K562 (cell line): Measurements from ENCODE around the gene ERGIC3. TPM values are rescaled to one million over a fixed set of nuclear protein-coding genes. Genes with fewer than 3 reads are reported as not detected.
A peak's percentile ranks its signal among the peaks of the same experiment; 100 is the strongest.

ENCODE experiments used
- ATAC-seq: fragments of 200-7000 bp; cut with Tn5 transposase; 3 replicates; pipeline ENCODE4 v1.9.1; 2020; ENCODE audit warnings: moderate library complexity
- BruUV-seq: library from RNA; stranded (reverse); fragments of 400-500 nt; replicated peaks from 2 replicates; lab custom pipeline; 2021; lab: Mats Ljungman, UMichigan
- CTCF ChIA-PET: fragments of 300-600 bp; formaldehyde crosslinking; extraction: SDS; loops from one replicate; lab custom pipeline; 2021; ENCODE audit warnings: low intra/inter-chr PET ratio; lab: Yijun Ruan, JAX
- POLR2A ChIA-PET: fragments of 300-600, 350-650 bp; sonication (Branson Sonifier 250); formaldehyde crosslinking; extraction: SDS; loops from one replicate; lab custom pipeline; 2021; ENCODE audit warnings: antibody characterized with exemption, inconsistent platforms; lab: Yijun Ruan, JAX
- DNase-seq, 4 experiments: peaks; one replicate each; pipeline versions ENCODE4 v3.0.0 to v3.0.0-alpha.2; 2011 to 2018; ENCODE audit warnings: low spot score in 3 of 4, mixed read lengths in 3 of 4; ENCODE audit errors: extremely low read depth in 1 of 4
- FAIRE-seq: peaks from 2 replicates; lab custom pipeline; 2011; peaks lifted over from hg19 to GRCh38; lab: Jason Lieb, UNC
- H2AFZ ChIP-seq: 2 replicates; pipeline ENCODE4 v1.6.0; 2011; ENCODE audit warnings: low read depth, low read length, control low read depth, inconsistent platforms
- H3K27ac ChIP-seq: fragments of 200-600 bp; 3 replicates; pipeline ENCODE4 v1.8.0; 2011; ENCODE audit warnings: low read depth, mild to moderate bottlenecking, control low read depth, inconsistent platforms, low read length, moderate library complexity, mixed read lengths; ENCODE audit errors: extremely low read depth
- H3K27me3 ChIP-seq, 2 experiments: fragments of 300-600 bp in 1 of 2; 2 replicates in 1 of 2; 3 replicates in 1 of 2; pipeline versions ENCODE4 v1.6.0 to v1.8.0; 2011; ENCODE audit warnings: inconsistent platforms in 2 of 2, low read length in 2 of 2, mild to moderate bottlenecking in 1 of 2, mixed read lengths in 1 of 2, moderate library complexity in 1 of 2; ENCODE audit not compliant: control insufficient read depth in 2 of 2, insufficient read depth in 2 of 2
- H3K36me3 ChIP-seq: fragments of 300-600 bp; 3 replicates; pipeline ENCODE4 v1.8.0; 2011; ENCODE audit warnings: mild to moderate bottlenecking, low read length, inconsistent platforms; ENCODE audit not compliant: control insufficient read depth, insufficient read depth
- H3K4me1 ChIP-seq, 2 experiments: fragments of 200-600 bp in 1 of 2; replicated peaks in 1 of 2; 2 replicates in 1 of 2; 3 replicates in 1 of 2; pipeline versions ENCODE4 v1.5.1 to v1.8.0; 2011; ENCODE audit warnings: inconsistent platforms in 2 of 2, low read length in 2 of 2, mild to moderate bottlenecking in 1 of 2, mixed read lengths in 1 of 2, moderate library complexity in 1 of 2; ENCODE audit not compliant: control insufficient read depth in 2 of 2, insufficient read depth in 2 of 2
- H3K4me2 ChIP-seq: 2 replicates; pipeline ENCODE4 v1.6.1; 2011; ENCODE audit warnings: low read length, control low read depth, inconsistent platforms, mixed read lengths; ENCODE audit not compliant: insufficient read depth
- H3K4me3 ChIP-seq: fragments of 200-600 bp; sonication (generic), shearing (Covaris generic); 2 replicates; pipeline ENCODE4 v1.5.1; 2016; ENCODE audit warnings: control low read depth, inconsistent platforms
- H3K79me2 ChIP-seq: fragments of 200-600 bp; 3 replicates; pipeline ENCODE4 v1.8.0; 2011; ENCODE audit warnings: low read length, inconsistent platforms; ENCODE audit not compliant: control insufficient read depth, insufficient read depth
- H3K9ac ChIP-seq, 2 experiments: 2 replicates each; pipeline versions ENCODE4 v1.6.0 to v1.6.1; 2011; ENCODE audit warnings: low read depth in 2 of 2, low read length in 2 of 2, control low read depth in 1 of 2, inconsistent platforms in 1 of 2, mild to moderate bottlenecking in 1 of 2, mixed read lengths in 1 of 2; ENCODE audit not compliant: insufficient read depth in 1 of 2
- H3K9me1 ChIP-seq: one replicate; pipeline ENCODE4 v1.6.0; 2011; ENCODE audit warnings: inconsistent platforms, mild to moderate bottlenecking, low read length, moderate library complexity; ENCODE audit not compliant: control insufficient read depth, insufficient read depth
- H3K9me3 ChIP-seq: replicated peaks from 2 replicates; pipeline ENCODE4 v1.5.1; 2011; ENCODE audit warnings: low read depth, low read length, inconsistent platforms; ENCODE audit not compliant: control insufficient read depth, insufficient read depth
- H4K20me1 ChIP-seq: replicated peaks from 2 replicates; pipeline ENCODE4 v1.6.1; 2011; ENCODE audit warnings: low read length, inconsistent platforms, mixed read lengths; ENCODE audit not compliant: control insufficient read depth, insufficient read depth
- ARNT ChIP-seq, 2 experiments: fragments of 450-650 bp; IDR thresholded peaks; 2 replicates each; pipeline ENCODE4 v1.6.1; 2016; ENCODE audit warnings: mild to moderate bottlenecking in 1 of 2
- CBX1 ChIP-seq: sonication (generic); IDR thresholded peaks from 2 replicates; pipeline ENCODE4 v1.6.1; 2016; ENCODE audit warnings: antibody characterized with exemption, low read depth, mild to moderate bottlenecking
- RBFOX2 ChIP-seq: fragments of 200-400 bp; formaldehyde crosslinking; IDR thresholded peaks from 2 replicates; pipeline ENCODE4 v1.6.1; 2017; ENCODE audit warnings: low read depth, mild to moderate bottlenecking, low read length, moderate library complexity
- ZNF586 ChIP-seq: fragments of 450-650 bp; formaldehyde crosslinking; conservative IDR thresholded peaks from 2 replicates; pipeline ENCODE4 v1.4.0; 2020; ENCODE audit warnings: mild to moderate bottlenecking, moderate library complexity
- WGBS: fragments of 100-300 bp; shearing (Covaris generic); methylation state at CpG from one replicate; pipeline ENCODE4 v1.1.6; 2016; ENCODE audit warnings: low coverage, mixed read lengths; ENCODE audit not compliant: insufficient coverage; ENCODE audit errors: missing lambda C conversion rate; 5-methylcytosine and 5-hydroxymethylcytosine counted together
- in situ Hi-C: fragments of 300-500 bp; cut with MboI; formaldehyde crosslinking; loops from 4 replicates; pipeline ENCODE4 v1.15.0; 2018; ENCODE audit warnings: inconsistent platforms, mixed read lengths
- intact Hi-C: fragments of 100-400 bp; cut with micrococcal nuclease; formaldehyde crosslinking; loops from 2 replicates; pipeline ENCODE4 v1.14.2; 2022
- polyA plus RNA-seq, 8 experiments: library from polyadenylated mRNA; depleted of rRNA in 4 of 8; stranded (reverse) in 5 of 8; unstranded in 3 of 8; fragments of >200 nt; fragmentation: Nextera tagmentation in 2 of 8; fragmentation: Illumina TruSeq in 1 of 8; extraction: Ambion mirVana in 2 of 8; extraction: Trizol in 1 of 8; gene quantifications; 2 replicates each; pipeline versions ENCODE4 v1.2.1 to v1.2.3, GENCODE V29; 2011 to 2014; ENCODE audit warnings: inconsistent platforms in 1 of 8, missing spikeins in 1 of 8
- total RNA-seq, 7 experiments: library from RNA; depleted of rRNA in 6 of 7; stranded (reverse); fragments of >200 nt in 6 of 7; fragmentation: Illumina TruSeq in 2 of 7; extraction: Trizol in 2 of 7; gene quantifications; 2 replicates each; pipeline versions ENCODE4 v1.2.1 to v1.2.3, GENCODE V29; 2011 to 2021; ENCODE audit warnings: low replicate concordance in 1 of 7

ERGIC3 gene
- total and polyA plus RNA-seq, 9 of the 15 experiments (the other 6 are each of a cell fraction or from before 2014, with no cell fraction given): 121 to 278 (median 184) TPM

- in situ Hi-C loops (no loop called here), intact Hi-C loops (loop anchor here (5.0 kb wide), 1 partner anchor 91 kb away; no protein-coding TSS in a partner anchor)
- no peak overlapping the region for H3K27ac ChIP-seq
- H3K4me1 ChIP-seq: peaks cover 7 to 40% of the 10 kb centered on the region in 2 experiments
- 67% methylated on average over 14 of the region's 15 CpGs for WGBS
- no peak overlapping the region for H3K4me3 ChIP-seq
- H3K4me2 ChIP-seq: no peak overlapping the region
- H3K9me3 ChIP-seq: no peaks in the 10 kb centered on the region
- ATAC-seq (no peak), FAIRE-seq (no peak), DNase-seq (peak in 1 of 4 experiments; percentile 5)
- TF ChIP-seq CBX1: no peak
- no peak for TF ChIP-seq RBFOX2
- no peak for TF ChIP-seq ZNF586
- TF ChIP-seq ARNT (IDR thresholded peaks at IDR 0.05): no peak
- no peak overlapping the region for H3K9ac ChIP-seq
- no TSS peak for BruUV-seq
- H4K20me1 ChIP-seq: no peaks in the 10 kb centered on the region
- H2AFZ ChIP-seq: no peak overlapping the region
- no peaks in the 10 kb centered on the region for H3K79me2 ChIP-seq
- ChIA-PET POLR2A (no interaction called here), CTCF (no interaction called here)
- H3K36me3 ChIP-seq: no peaks in the 10 kb centered on the region
- H3K27me3 ChIP-seq: peaks cover 0 to 19% of the 10 kb centered on the region in 2 experiments; a peak in 3 of 5 replicates
- H3K9me1 ChIP-seq: no peaks in the 10 kb centered on the region
These were observed 61.1 kb downstream of the ERGIC3 start for GRCh38 chr20:35602851-35603495.
